Measurements from ENCODE around the gene AQP2.

AQP2 gene

DNA sequence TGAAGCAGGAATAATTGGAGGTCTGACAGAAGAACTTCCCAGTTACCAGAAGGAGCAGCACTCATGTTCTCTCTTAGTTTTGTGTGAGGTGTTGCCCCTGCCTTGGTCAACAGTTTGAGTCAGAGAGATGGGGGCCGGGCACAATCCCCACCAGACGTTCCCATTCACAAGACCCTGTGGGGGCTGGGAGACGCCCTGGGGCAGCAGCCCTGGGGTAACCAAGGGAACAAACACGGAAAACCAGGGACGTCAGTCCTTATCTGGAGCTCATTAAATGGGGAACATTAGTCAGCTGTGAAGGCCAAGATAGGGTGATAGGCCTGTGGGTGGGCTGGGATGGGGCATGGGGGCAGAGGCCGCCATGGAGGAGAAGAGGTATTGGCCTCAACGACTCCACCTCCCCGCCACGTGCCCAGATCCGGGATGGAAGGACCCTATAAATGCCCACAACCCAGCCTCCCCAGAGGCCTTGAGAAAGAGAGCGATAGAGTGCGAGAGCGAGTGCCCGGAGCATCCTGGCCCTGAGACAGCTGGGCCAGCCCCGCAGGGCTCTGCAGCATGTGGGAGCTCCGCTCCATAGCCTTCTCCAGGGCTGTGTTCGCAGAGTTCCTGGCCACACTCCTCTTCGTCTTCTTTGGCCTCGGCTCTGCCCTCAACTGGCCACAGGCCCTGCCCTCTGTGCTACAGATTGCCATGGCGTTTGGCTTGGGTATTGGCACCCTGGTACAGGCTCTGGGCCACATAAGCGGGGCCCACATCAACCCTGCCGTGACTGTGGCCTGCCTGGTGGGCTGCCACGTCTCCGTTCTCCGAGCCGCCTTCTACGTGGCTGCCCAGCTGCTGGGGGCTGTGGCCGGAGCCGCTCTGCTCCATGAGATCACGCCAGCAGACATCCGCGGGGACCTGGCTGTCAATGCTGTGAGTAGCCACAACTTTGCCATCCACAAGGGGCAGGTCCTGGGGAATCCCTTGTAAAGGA is at the start of gene AQP2:
Gene AQP2 (plus strand): TSS at position 465 of the 979 bp plus-strand sequence. CDS start 94 bp downstream, at position 559.
- H3K27me3 Mint-ChIP-seq (ENCODE audit: low read depth) = peaks cover 15% of the 10 kb centered on the region
- H3K4me3 Mint-ChIP-seq = no peak within 1 kb of the TSS
- H3K9me3 Mint-ChIP-seq = no peaks in the 10 kb centered on the region
- no peak within 1 kb of the TSS for H3K27ac Mint-ChIP-seq
- H3K4me1 Mint-ChIP-seq (ENCODE audit: low read depth) = peaks cover 7% of the 10 kb centered on the region
- H3K36me3 Mint-ChIP-seq (ENCODE audit: low read depth) = no peaks in the 10 kb centered on the region
- DNase-seq (ENCODE audit: low spot score) = no peak

DNA sequence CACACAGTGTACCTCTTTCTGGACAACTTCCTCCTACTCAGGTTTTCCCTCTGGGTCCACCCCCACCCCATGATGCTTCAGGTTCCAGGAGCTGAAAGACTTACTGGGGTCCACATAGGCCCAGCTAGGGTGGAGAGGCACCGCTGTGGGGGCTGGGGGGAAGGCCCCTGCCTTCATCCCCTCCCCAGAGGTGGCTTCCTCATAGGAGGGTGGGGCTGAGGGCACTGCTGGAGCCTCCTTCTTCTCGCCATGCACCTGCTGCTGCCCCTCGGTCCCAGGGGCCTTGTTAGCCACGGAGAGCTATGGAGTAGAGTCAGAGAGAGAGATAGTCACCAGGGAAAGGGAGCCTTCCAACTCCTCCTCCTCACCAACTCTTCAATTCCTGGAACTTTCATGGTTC is 49.5 kb upstream of the AQP2 start:
- Mint-ChIP-seq H3K9me3 (no peaks in the 10 kb centered on the region), H3K36me3 (ENCODE audit: low read depth) (no peaks in the 10 kb centered on the region), H3K4me1 (ENCODE audit: low read depth) (peaks cover 8% of the 10 kb centered on the region), H3K4me3 (no peak overlapping the region), H3K27ac (no peak overlapping the region), H3K27me3 (ENCODE audit: low read depth) (peaks cover 24% of the 10 kb centered on the region)
- DNase-seq (ENCODE audit: low spot score) = no peak

- no peaks in the 10 kb centered on the region for H3K36me3 Mint-ChIP-seq (ENCODE audit: low read depth)
- peaks cover 24% of the 10 kb centered on the region for H3K27me3 Mint-ChIP-seq (ENCODE audit: low read depth)
- H3K9me3 Mint-ChIP-seq = no peaks in the 10 kb centered on the region
- H3K4me3 Mint-ChIP-seq = no peak overlapping the region
- H3K4me1 Mint-ChIP-seq (ENCODE audit: low read depth) = peaks cover 8% of the 10 kb centered on the region
- no peak overlapping the region for H3K27ac Mint-ChIP-seq
- DNase-seq (ENCODE audit: low spot score) = no peak
Measured at GRCh38 chr12:49901986-49902385, 48.6 kb upstream of the AQP2 start.

DNA sequence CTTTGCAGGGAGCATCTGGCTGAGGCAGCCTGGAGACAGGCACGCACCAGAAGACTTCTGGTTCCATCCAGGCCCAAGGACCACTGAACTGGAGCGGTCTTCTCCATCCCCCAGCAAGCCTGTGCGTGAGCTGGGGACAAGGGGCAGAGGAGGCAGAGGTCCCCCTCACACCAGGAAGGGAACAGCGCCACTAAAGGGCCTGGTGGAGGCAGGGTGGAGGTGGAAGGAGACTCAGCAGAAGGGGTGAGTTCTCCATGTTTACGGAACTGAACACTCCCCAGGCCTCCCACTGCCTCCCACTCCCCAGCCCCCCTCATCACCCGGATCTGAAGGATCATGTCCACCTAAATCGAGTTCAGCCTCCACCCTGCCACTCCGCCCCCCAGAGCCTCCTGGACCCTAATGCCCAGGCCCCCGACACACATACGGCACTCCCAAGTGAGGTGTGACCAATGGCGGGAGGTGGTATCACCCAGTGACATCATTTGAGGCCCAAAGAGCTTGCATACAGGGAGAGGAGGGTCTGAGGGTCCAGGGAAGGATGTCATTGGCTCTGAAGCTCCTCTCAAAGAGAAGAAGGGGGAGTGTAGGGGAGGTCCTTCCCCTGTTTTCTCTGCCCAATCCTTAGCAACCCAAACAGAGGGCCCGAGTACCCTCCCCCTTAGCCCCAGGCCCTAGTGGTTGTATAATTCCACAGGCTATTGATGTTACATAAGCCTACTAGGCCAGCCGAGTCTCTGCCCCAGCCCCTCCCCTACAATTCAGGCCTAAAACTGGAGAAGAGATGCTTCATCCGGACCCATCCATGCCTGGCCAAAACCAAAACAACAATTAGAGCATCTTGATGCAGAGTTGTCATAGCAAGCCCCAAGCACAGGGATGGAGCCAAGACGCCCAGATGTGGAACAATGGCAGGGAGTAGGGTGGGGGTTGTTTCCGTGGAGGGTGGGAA is 47.9 kb upstream of the AQP2 start:
- H3K9me3 Mint-ChIP-seq = no peaks in the 10 kb centered on the region
- peaks cover 8% of the 10 kb centered on the region for H3K4me1 Mint-ChIP-seq (ENCODE audit: low read depth)
- DNase-seq (ENCODE audit: low spot score) = no peak
- peaks cover 24% of the 10 kb centered on the region for H3K27me3 Mint-ChIP-seq (ENCODE audit: low read depth)
- H3K36me3 Mint-ChIP-seq (ENCODE audit: low read depth) = no peaks in the 10 kb centered on the region
- peak overlapping the region; percentile 53 for H3K4me3 Mint-ChIP-seq
- no peak overlapping the region for H3K27ac Mint-ChIP-seq

GRCh38 chr12:49903351-49903699 is 47.2 kb upstream of the AQP2 start:
- no peaks in the 10 kb centered on the region for H3K9me3 Mint-ChIP-seq
- no peak for DNase-seq (ENCODE audit: low spot score)
- no peak overlapping the region for H3K27ac Mint-ChIP-seq
- no peaks in the 10 kb centered on the region for H3K36me3 Mint-ChIP-seq (ENCODE audit: low read depth)
- peak overlapping the region; percentile 53 for H3K4me3 Mint-ChIP-seq
- H3K27me3 Mint-ChIP-seq (ENCODE audit: low read depth) = peaks cover 22% of the 10 kb centered on the region
- peaks cover 8% of the 10 kb centered on the region for H3K4me1 Mint-ChIP-seq (ENCODE audit: low read depth)

GRCh38 chr12:49903700-49904423 is 46.7 kb upstream of the AQP2 start, which contains the start of gene FAIM2:
TSS of gene FAIM2 (minus strand) at chr12:49903900. CDS start at chr12:49903792, 108 bp downstream.
- H3K36me3 Mint-ChIP-seq (ENCODE audit: low read depth) = no peaks in the 10 kb centered on the region
- H3K4me1 Mint-ChIP-seq (ENCODE audit: low read depth) = peaks cover 8% of the 10 kb centered on the region
- peak within 1 kb of the TSS; percentile 42 for H3K27ac Mint-ChIP-seq
- H3K9me3 Mint-ChIP-seq = no peaks in the 10 kb centered on the region
- peak; percentile 25 for DNase-seq (ENCODE audit: low spot score)
- peak within 1 kb of the TSS; percentile 80 for H3K4me3 Mint-ChIP-seq
- peaks cover 21% of the 10 kb centered on the region for H3K27me3 Mint-ChIP-seq (ENCODE audit: low read depth)

- H3K36me3 Mint-ChIP-seq (ENCODE audit: low read depth) = no peaks in the 10 kb centered on the region
- peak overlapping the region; percentile 80 for H3K4me3 Mint-ChIP-seq
- H3K9me3 Mint-ChIP-seq = no peaks in the 10 kb centered on the region
- no peak overlapping the region for H3K27ac Mint-ChIP-seq
- no peak for DNase-seq (ENCODE audit: low spot score)
- peaks cover 21% of the 10 kb centered on the region for H3K27me3 Mint-ChIP-seq (ENCODE audit: low read depth)
- H3K4me1 Mint-ChIP-seq (ENCODE audit: low read depth) = peaks cover 8% of the 10 kb centered on the region
Measured at GRCh38 chr12:49904601-49905000, 45.9 kb upstream of the AQP2 start.

DNA sequence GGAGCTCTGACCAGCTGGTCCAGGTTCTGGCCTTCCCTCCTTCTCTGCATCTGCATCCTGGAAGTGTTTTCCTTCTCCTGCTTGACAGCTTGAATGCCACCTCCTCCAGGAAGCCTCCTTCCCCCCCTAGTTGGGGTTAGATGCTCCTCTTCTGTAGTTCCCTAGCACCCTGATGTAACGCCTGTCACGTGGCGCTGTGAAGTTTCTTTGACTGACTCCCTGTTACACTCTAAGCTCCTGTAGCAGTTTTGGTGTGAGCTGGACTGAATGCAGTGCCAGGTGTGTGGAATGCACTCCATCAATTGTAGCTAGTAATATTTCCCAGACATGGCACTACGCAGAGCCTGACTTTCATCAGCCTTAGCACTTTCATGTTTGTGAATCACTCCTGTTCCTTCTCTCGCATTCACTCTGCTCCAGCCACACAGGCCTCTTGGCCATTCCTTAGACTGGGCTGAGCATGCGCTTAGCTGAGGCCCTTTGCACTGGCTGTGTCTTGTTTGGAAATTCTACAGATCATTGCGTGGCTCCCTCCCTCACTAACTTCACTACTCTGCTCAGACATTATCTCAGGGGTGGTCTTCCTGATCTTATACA is 44.7 kb upstream of the AQP2 start:
- Mint-ChIP-seq H3K27me3 (ENCODE audit: low read depth) (peaks cover 21% of the 10 kb centered on the region), H3K4me3 (peak overlapping the region; percentile 5), H3K9me3 (no peaks in the 10 kb centered on the region), H3K27ac (no peak overlapping the region), H3K4me1 (ENCODE audit: low read depth) (peaks cover 8% of the 10 kb centered on the region), H3K36me3 (ENCODE audit: low read depth) (no peaks in the 10 kb centered on the region)
- DNase-seq (ENCODE audit: low spot score) = no peak

GRCh38 chr12:49907352-49907751 is 43.2 kb upstream of the AQP2 start:
- no peak for DNase-seq (ENCODE audit: low spot score)
- H3K4me1 Mint-ChIP-seq (ENCODE audit: low read depth) = peaks cover 8% of the 10 kb centered on the region
- no peak overlapping the region for H3K4me3 Mint-ChIP-seq
- no peaks in the 10 kb centered on the region for H3K9me3 Mint-ChIP-seq
- H3K27me3 Mint-ChIP-seq (ENCODE audit: low read depth) = peaks cover 14% of the 10 kb centered on the region
- no peak overlapping the region for H3K27ac Mint-ChIP-seq
- H3K36me3 Mint-ChIP-seq (ENCODE audit: low read depth) = no peaks in the 10 kb centered on the region

DNA sequence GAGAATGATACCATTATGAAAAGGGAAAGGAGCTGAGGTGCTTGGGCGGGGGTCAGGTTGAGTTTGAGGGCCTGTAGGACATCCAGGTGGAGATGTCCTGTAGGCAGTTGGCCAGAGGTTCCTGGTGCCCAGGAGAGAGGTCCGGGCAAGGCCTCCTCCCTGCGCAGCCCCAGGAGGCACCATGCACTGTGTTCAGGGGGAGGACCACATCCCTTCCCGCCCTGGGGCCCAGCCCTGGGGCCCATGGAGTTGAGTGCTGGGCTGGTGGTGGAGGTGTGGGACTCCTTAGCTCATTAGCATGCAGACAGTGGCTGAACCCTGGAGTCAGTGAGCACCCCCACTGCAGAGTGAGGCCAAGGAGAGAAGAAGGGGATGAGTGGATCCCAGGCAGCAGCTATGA is 41.2 kb upstream of the AQP2 start:
- no peak overlapping the region for H3K27ac Mint-ChIP-seq

DNA sequence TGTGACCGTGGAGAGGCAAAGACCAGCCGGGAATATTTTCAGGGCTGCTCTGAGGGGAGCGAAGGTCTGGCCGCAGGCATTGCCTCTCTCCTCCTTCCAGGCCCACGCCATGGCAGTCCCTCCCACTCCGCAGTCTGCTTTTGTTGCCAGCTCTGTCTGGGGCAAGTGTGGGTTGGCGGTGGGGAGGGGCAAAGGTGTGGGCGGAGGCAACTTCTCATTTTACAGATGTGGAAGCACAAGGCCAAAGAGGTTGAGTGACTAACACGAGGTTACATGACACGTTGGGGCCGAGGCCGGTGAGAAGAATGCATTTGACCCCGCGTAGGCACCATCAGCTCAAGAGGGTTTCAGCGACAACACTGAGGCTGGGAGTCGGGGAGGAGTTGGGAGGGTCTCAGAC is 40.7 kb upstream of the AQP2 start:
- H3K27me3 Mint-ChIP-seq (ENCODE audit: low read depth) = peaks cover 8% of the 10 kb centered on the region
- no peaks in the 10 kb centered on the region for H3K36me3 Mint-ChIP-seq (ENCODE audit: low read depth)
- no peak for DNase-seq (ENCODE audit: low spot score)
- no peaks in the 10 kb centered on the region for H3K9me3 Mint-ChIP-seq
- peaks cover under 1% of the 10 kb centered on the region for H3K4me1 Mint-ChIP-seq (ENCODE audit: low read depth)
- H3K27ac Mint-ChIP-seq = no peak overlapping the region
- H3K4me3 Mint-ChIP-seq = no peak overlapping the region

More for the DNA sequence above, 41.2 kb upstream of the AQP2 start:
- Mint-ChIP-seq H3K4me3 (no peak overlapping the region), H3K9me3 (no peaks in the 10 kb centered on the region), H3K36me3 (ENCODE audit: low read depth) (no peaks in the 10 kb centered on the region), H3K27me3 (ENCODE audit: low read depth) (peaks cover 10% of the 10 kb centered on the region), H3K4me1 (ENCODE audit: low read depth) (peaks cover 5% of the 10 kb centered on the region)
- DNase-seq (ENCODE audit: low spot score) = no peak

DNA sequence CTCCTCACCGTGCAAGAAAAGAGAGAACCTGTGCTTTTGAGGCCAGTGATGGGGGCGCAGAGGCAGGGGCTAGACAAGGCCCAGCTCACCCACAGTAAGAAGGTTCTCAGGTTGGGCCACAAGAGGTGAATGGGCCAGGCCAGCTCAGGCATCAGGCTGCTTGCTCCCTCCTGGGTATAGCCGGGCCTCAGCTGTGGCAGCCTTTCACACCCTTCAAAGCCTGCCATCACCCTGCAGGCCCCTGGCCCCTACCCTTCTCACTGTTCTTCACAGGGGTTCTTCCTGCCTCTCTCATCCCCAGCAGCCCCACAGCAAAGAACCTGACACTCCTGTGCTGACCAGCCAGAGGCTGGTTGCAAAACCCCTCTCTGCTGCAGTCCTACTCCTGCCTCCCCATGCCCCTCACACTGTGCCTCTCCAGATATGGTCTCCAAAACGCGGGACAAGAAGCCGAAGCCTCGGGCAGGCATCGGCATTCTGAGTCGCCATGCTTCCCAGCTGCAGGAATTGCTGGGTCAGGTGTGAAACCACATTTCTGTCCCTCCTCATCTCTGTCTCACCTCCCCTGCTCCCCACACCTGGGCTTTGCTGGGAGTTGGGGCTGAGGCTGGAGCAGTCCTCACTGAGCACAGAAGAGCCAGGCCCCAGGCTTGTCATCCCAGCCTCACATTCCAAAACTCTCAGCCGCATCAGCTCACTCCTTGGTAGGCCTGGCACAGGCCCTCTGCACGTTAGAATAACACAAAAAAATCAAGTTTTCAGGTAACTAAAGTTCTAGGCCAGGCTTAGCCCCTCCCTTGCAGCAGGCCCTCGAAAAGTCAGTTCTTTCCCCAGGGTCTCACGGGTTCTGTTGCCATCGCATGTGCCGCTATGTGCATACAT is 40.0 kb upstream of the AQP2 start:
- DNase-seq (ENCODE audit: low spot score) = no peak
- no peak overlapping the region for H3K27ac Mint-ChIP-seq

More for the DNA sequence above, 40.0 kb upstream of the AQP2 start:
- peaks cover 6% of the 10 kb centered on the region for H3K27me3 Mint-ChIP-seq (ENCODE audit: low read depth)
- H3K36me3 Mint-ChIP-seq (ENCODE audit: low read depth) = no peaks in the 10 kb centered on the region
- H3K4me3 Mint-ChIP-seq = no peak overlapping the region
- no peaks in the 10 kb centered on the region for H3K4me1 Mint-ChIP-seq (ENCODE audit: low read depth)
- no peaks in the 10 kb centered on the region for H3K9me3 Mint-ChIP-seq

All from T-helper 2 cell treated with Interferon-gamma antibody and Interleukin-4, amounts not matched to agents 5 μg/mL and 100 μg/mL, for 36 hours (primary cell).